SK-N-SH (cell line): ENCODE measurements around the gene ORMDL3. TPM values are rescaled to one million over a fixed set of nuclear protein-coding genes. Genes with fewer than 3 reads are reported as not detected.

Experiments used
- CTCF ChIA-PET: fragments of 300-600, 350-600 bp; formaldehyde crosslinking; extraction: SDS; loops from one replicate; lab custom pipeline; 2021; lab: Yijun Ruan, JAX
- POLR2A ChIA-PET: fragments of 350-600 bp; sonication (Branson Sonifier 250); formaldehyde crosslinking; extraction: SDS; loops from one replicate; lab custom pipeline; 2020; ENCODE audit warnings: antibody characterized with exemption, inconsistent platforms; lab: Yijun Ruan, JAX
- DNase-seq: peaks from one replicate; pipeline ENCODE4 v3.0.0; 2012
- H2AFZ ChIP-seq: fragments of 200-600 bp; sonication (generic); 2 replicates; pipeline ENCODE4 v1.8.1; 2016; ENCODE audit warnings: antibody characterized with exemption, mild to moderate bottlenecking, low read depth
- H3F3A ChIP-seq: fragments of 200-600 bp; sonication (generic); replicated peaks from 2 replicates; pipeline ENCODE3; 2016; ENCODE audit warnings: antibody characterized with exemption, mild to moderate bottlenecking; ENCODE audit not compliant: insufficient read depth
- H3K27ac ChIP-seq, 2 experiments: fragments of 200-500 bp in 1 of 2; fragments of 200-600 bp in 1 of 2; sonication (Bioruptor generic) in 1 of 2; sonication (generic), shearing (Covaris generic) in 1 of 2; 2 replicates each; pipeline versions ENCODE4 v1.5.1 to v1.6.1; 2014 to 2016; ENCODE audit warnings: low read depth in 2 of 2, inconsistent platforms in 1 of 2, low read length in 1 of 2, mild to moderate bottlenecking in 1 of 2, mixed read lengths in 1 of 2
- H3K27me3 ChIP-seq: fragments of 200-600 bp; sonication (generic), shearing (Covaris generic); 2 replicates; pipeline ENCODE4 v1.6.1; 2016; ENCODE audit warnings: mixed run types; ENCODE audit not compliant: insufficient read depth
- H3K36me3 ChIP-seq, 2 experiments: fragments of 200-500 bp in 1 of 2; fragments of 200-600 bp in 1 of 2; sonication (Bioruptor generic) in 1 of 2; sonication (generic) in 1 of 2; replicated peaks in 1 of 2; 2 replicates each; pipeline versions ENCODE3 to v1.5.1; 2014 to 2016; ENCODE audit warnings: low read length in 1 of 2, mild to moderate bottlenecking in 1 of 2; ENCODE audit not compliant: insufficient read depth in 2 of 2, control insufficient read depth in 1 of 2
- H3K4me1 ChIP-seq, 2 experiments: fragments of 200-500 bp in 1 of 2; fragments of 200-600 bp in 1 of 2; sonication (Bioruptor generic) in 1 of 2; sonication (generic), shearing (Covaris generic) in 1 of 2; 2 replicates each; pipeline versions ENCODE4 v1.5.1 to v1.6.1; 2014 to 2016; ENCODE audit warnings: low read depth in 1 of 2, low read length in 1 of 2, mixed run types in 1 of 2; ENCODE audit not compliant: insufficient read depth in 2 of 2, control insufficient read depth in 1 of 2
- H3K4me2 ChIP-seq: fragments of 200-600 bp; sonication (generic), shearing (Covaris generic); 2 replicates; pipeline ENCODE4 v1.6.1; 2017; ENCODE audit warnings: mixed run types
- H3K4me3 ChIP-seq, 2 experiments: fragments of 200-500 bp in 1 of 2; fragments of 200-600 bp in 1 of 2; sonication (Bioruptor generic) in 1 of 2; sonication (generic), shearing (Covaris generic) in 1 of 2; 2 replicates each; pipeline versions ENCODE4 v1.5.1 to v1.8.1; 2014 to 2016; ENCODE audit warnings: low read depth in 2 of 2, inconsistent platforms in 1 of 2, low read length in 1 of 2, mild to moderate bottlenecking in 1 of 2, mixed read lengths in 1 of 2, moderate library complexity in 1 of 2
- H3K79me2 ChIP-seq: fragments of 200-600 bp; sonication (generic); 2 replicates; pipeline ENCODE4 v1.8.1; 2017; ENCODE audit warnings: mild to moderate bottlenecking; ENCODE audit not compliant: insufficient read depth
- H3K9ac ChIP-seq: fragments of 200-600 bp; sonication (generic); 2 replicates; pipeline ENCODE4 v1.6.1; 2017; ENCODE audit warnings: mixed run types
- H3K9me2 ChIP-seq: fragments of 200-600 bp; sonication (generic); 2 replicates; pipeline ENCODE4 v1.6.1; 2017; ENCODE audit warnings: mixed run types
- H3K9me3 ChIP-seq: fragments of 200-600 bp; sonication (generic); 2 replicates; pipeline ENCODE4 v1.6.1; 2017; ENCODE audit warnings: mixed run types, mild to moderate bottlenecking, moderate library complexity
- H4K20me1 ChIP-seq: fragments of 200-600 bp; sonication (generic); 2 replicates; pipeline ENCODE4 v1.6.1; 2017; ENCODE audit warnings: mild to moderate bottlenecking, mixed run types; ENCODE audit not compliant: insufficient read depth
- CTCF ChIP-seq: fragments of 200-600 bp; sonication (generic); IDR thresholded peaks from 2 replicates; pipeline ENCODE4 v1.6.1; 2017; ENCODE audit warnings: antibody characterized with exemption, mild to moderate bottlenecking, moderate library complexity
- FOSL2 ChIP-seq: IDR thresholded peaks from 2 replicates; pipeline ENCODE4 v1.4.0; 2012; ENCODE audit warnings: low read depth, mild to moderate bottlenecking, moderate library complexity, borderline replicate concordance
- FOXJ3 ChIP-seq: sonication (generic); formaldehyde crosslinking; IDR thresholded peaks from 2 replicates; pipeline ENCODE4 v1.5.1; 2020; ENCODE audit warnings: mild to moderate bottlenecking, missing genetic modification reagents
- GABPA ChIP-seq: IDR thresholded peaks from 2 replicates; pipeline ENCODE4 v1.4.0; 2012; ENCODE audit warnings: low read depth, mild to moderate bottlenecking
- IRF3 ChIP-seq: fragments of 150-350 bp; IDR thresholded peaks from 2 replicates; pipeline ENCODE4 v1.6.1; 2016; ENCODE audit warnings: mild to moderate bottlenecking, low read depth, low read length
- JUND ChIP-seq: IDR thresholded peaks from 2 replicates; pipeline ENCODE4 v1.4.0; 2012
- NFIC ChIP-seq: IDR thresholded peaks from 2 replicates; pipeline ENCODE4 v1.4.0; 2012; ENCODE audit warnings: borderline replicate concordance
- NRF1 ChIP-seq: IDR thresholded peaks from 2 replicates; pipeline ENCODE4 v1.6.1; 2012; ENCODE audit warnings: low read depth, mild to moderate bottlenecking, low read length
- RCOR1 ChIP-seq: fragments of 150-350 bp; IDR thresholded peaks from 2 replicates; pipeline ENCODE4 v1.6.1; 2017; ENCODE audit warnings: antibody characterized with exemption, low read length
- RFX5 ChIP-seq: IDR thresholded peaks from 2 replicates; pipeline ENCODE4 v1.6.1; 2012; ENCODE audit warnings: mild to moderate bottlenecking, improper control_type of control experiment, low read length
- SIN3A ChIP-seq: IDR thresholded peaks from 2 replicates; pipeline ENCODE4 v1.6.1; 2012; ENCODE audit warnings: low read depth, mild to moderate bottlenecking, low read length, moderate library complexity, borderline replicate concordance
- TCF12 ChIP-seq: IDR thresholded peaks from 2 replicates; pipeline ENCODE4 v1.4.0; 2012
- TEAD4 ChIP-seq: IDR thresholded peaks from 2 replicates; pipeline ENCODE4 v1.4.0; 2012; ENCODE audit warnings: mild to moderate bottlenecking, borderline replicate concordance; ENCODE audit not compliant: insufficient read depth
- YY1 ChIP-seq: IDR thresholded peaks from 2 replicates; pipeline ENCODE4 v1.4.0; 2012; ENCODE audit warnings: low read depth, mild to moderate bottlenecking
- ZBTB33 ChIP-seq: IDR thresholded peaks from 2 replicates; pipeline ENCODE4 v1.4.0; 2012; ENCODE audit warnings: low read depth, borderline replicate concordance
- WGBS: methylation state at CpG from one replicate; pipeline ENCODE4 v1.1.6; 2017; ENCODE audit warnings: low lambda C conversion rate; 5-methylcytosine and 5-hydroxymethylcytosine counted together
- polyA plus RNA-seq, 3 experiments: library from polyadenylated mRNA; depleted of rRNA; stranded (reverse); fragments of >200 nt; gene quantifications; 2 replicates each; pipeline ENCODE4 v1.2.3, GENCODE V29; 2012

Gene ORMDL3
- polyA plus RNA-seq, 1 of the 3 experiments (the other 2 are of a cell fraction): 27.8 TPM

- TF ChIP-seq JUND: no peak
- no peak for TF ChIP-seq RCOR1
- no peak for TF ChIP-seq CTCF
- TF ChIP-seq IRF3: no peak
- no peak for TF ChIP-seq YY1
- TF ChIP-seq GABPA: no peak
- TF ChIP-seq ZBTB33: no peak
- no peak for TF ChIP-seq TCF12
- TF ChIP-seq TEAD4: no peak
- peaks cover 0 to 11% of the 10 kb centered on the region in 2 experiments; a peak in 1 of 4 replicates for H3K4me1 ChIP-seq
- DNase-seq: no peak
Observed at GRCh38 chr17:39951924-39952679, 24.7 kb upstream of the ORMDL3 start.

GRCh38 chr17:39950871-39951348 lies 23.5 kb upstream of the ORMDL3 start:
- 61% methylated on average over 5 of the region's 5 CpGs for WGBS

More at GRCh38 chr17:39951924-39952679, 24.7 kb upstream of the ORMDL3 start:
- H3K9me3 ChIP-seq: no peaks in the 10 kb centered on the region
- no peaks in the 10 kb centered on the region for H3K27me3 ChIP-seq
- peak overlapping the region; percentile 37 to 50 for H3K4me3 ChIP-seq
- H3F3A ChIP-seq: no peaks in the 10 kb centered on the region
- 75% methylated on average over 19 of the region's 22 CpGs for WGBS
- peak overlapping the region; percentile 84; the same call in 1 of the 2 replicates for H2AFZ ChIP-seq
- peak overlapping the region; percentile 34; the same call in 1 of the 2 replicates for H3K9ac ChIP-seq
- H4K20me1 ChIP-seq: no peaks in the 10 kb centered on the region
- CTCF ChIA-PET: interaction anchor here (1.2 to 3.5 kb wide), 4 partner anchors 12 to 123 kb away, joined by 3 to 13 read pairs (median 10); partner anchors contain the start of gene PSMD3
- no peaks in the 10 kb centered on the region for H3K79me2 ChIP-seq
- H3K36me3 ChIP-seq: no peaks in the 10 kb centered on the region
- H3K27ac ChIP-seq: peak overlapping the region in 1 of 2 experiments; percentile 17; a peak in 1 of 4 replicates
- H3K9me2 ChIP-seq: no peaks in the 10 kb centered on the region
- H3K4me2 ChIP-seq: peak overlapping the region; percentile 66
- POLR2A ChIA-PET: no interaction called here

More at GRCh38 chr17:39950871-39951348, 23.5 kb upstream of the ORMDL3 start:
- H3F3A ChIP-seq: no peaks in the 10 kb centered on the region
- DNase-seq: no peak
- TF ChIP-seq NRF1 (no peak), FOSL2 (no peak), TCF12 (no peak), SIN3A (no peak), NFIC (no peak), RCOR1 (no peak), RFX5 (no peak), YY1 (no peak), FOXJ3 (CRISPR knock-in tag) (no peak), GABPA (no peak), CTCF (no peak)
- H3K4me1 ChIP-seq: peaks cover 0 to 11% of the 10 kb centered on the region in 2 experiments; a peak in 1 of 4 replicates
- H3K79me2 ChIP-seq: no peaks in the 10 kb centered on the region
- POLR2A ChIA-PET: no interaction called here
- H3K9ac ChIP-seq: no peak overlapping the region
- no peaks in the 10 kb centered on the region for H3K27me3 ChIP-seq
- no peak overlapping the region for H3K27ac ChIP-seq
- H4K20me1 ChIP-seq: no peaks in the 10 kb centered on the region
- no peaks in the 10 kb centered on the region for H3K36me3 ChIP-seq
- H3K9me2 ChIP-seq: no peaks in the 10 kb centered on the region
- CTCF ChIA-PET: interaction anchor here (1.1 to 3.5 kb wide), 3 partner anchors 11 to 54 kb away, joined by 3 to 13 read pairs (median 7); partner anchors contain the start of gene PSMD3
- no peak overlapping the region for H3K4me2 ChIP-seq
- no peak overlapping the region for H3K4me3 ChIP-seq
- H3K9me3 ChIP-seq: no peaks in the 10 kb centered on the region
- H2AFZ ChIP-seq: no peak overlapping the region
